AG08395 (cell line): ENCODE results near the gene PARVA.

Source experiments
- DNase-seq: peaks from one replicate; pipeline ENCODE4 v3.0.0; 2012; ENCODE audit warnings: mixed read lengths, low spot score

The PARVA gene

GRCh38 chr11:12526789-12527188 lies 149.4 kb downstream of the PARVA start:
- DNase-seq = peak; percentile 82

- no peak for DNase-seq
Observed at GRCh38 chr11:12528487-12528886, 151.1 kb downstream of the PARVA start.

- DNase-seq = no peak
Observed at GRCh38 chr11:12529041-12529440, 151.7 kb downstream of the PARVA start.

GRCh38 chr11:12529793-12530192 lies 152.4 kb downstream of the PARVA start:
- no peak for DNase-seq

- no peak for DNase-seq
Observed at GRCh38 chr11:12531020-12531419, 153.6 kb downstream of the PARVA start.

GRCh38 chr11:12531681-12532080 lies 154.3 kb downstream of the PARVA start:
- no peak for DNase-seq

GRCh38 chr11:12532580-12532979 lies 155.2 kb downstream of the PARVA start:
- no peak for DNase-seq

GRCh38 chr11:12534549-12534948 lies 157.2 kb downstream of the PARVA start:
- DNase-seq = no peak

GRCh38 chr11:12535321-12535720 lies 157.9 kb downstream of the PARVA start:
- DNase-seq = no peak

GRCh38 chr11:12536566-12536965 lies 159.2 kb downstream of the PARVA start:
- no peak for DNase-seq

GRCh38 chr11:12537778-12538401 lies 160.5 kb downstream of the PARVA start:
- no peak for DNase-seq

GRCh38 chr11:12538889-12539421 lies 161.6 kb downstream of the PARVA start:
- DNase-seq = no peak

GRCh38 chr11:12539572-12539971 lies 162.2 kb downstream of the PARVA start:
- peak; percentile 86 for DNase-seq

- no peak for DNase-seq
Observed at GRCh38 chr11:12540075-12540680, 162.8 kb downstream of the PARVA start.

- peak; percentile 94 for DNase-seq
Observed at GRCh38 chr11:12540913-12541582, 163.7 kb downstream of the PARVA start.

- no peak for DNase-seq
Observed at GRCh38 chr11:12541583-12542151, 164.3 kb downstream of the PARVA start.

- DNase-seq = no peak
Observed at GRCh38 chr11:12542186-12542935, 165.0 kb downstream of the PARVA start.

GRCh38 chr11:12543596-12544415 lies 166.4 kb downstream of the PARVA start:
- DNase-seq = no peak

- DNase-seq = no peak
Observed at GRCh38 chr11:12544986-12545775, 167.8 kb downstream of the PARVA start.

- no peak for DNase-seq
Observed at GRCh38 chr11:12546122-12546521, 168.8 kb downstream of the PARVA start.
